HG03139 (cell line): Measurements from ENCODE around the gene DDO.
"Not testable (repeated sequence)": the region's sequence is repeated elsewhere in the genome, so short reads cannot be mapped to it uniquely, and the experiment has no call there.

Experiments
- ATAC-seq: cut with Tn5 transposase; IDR thresholded peaks from one replicate; pipeline ENCODE4 v1.9.1; 2021; ENCODE audit not compliant: unreplicated experiment

DDO gene

GRCh38 chr6:110415086-110415916 is at the start of gene DDO:
Gene DDO, minus strand, starts transcription at chr6:110415575. Its CDS starts 2,113 bp downstream, at chr6:110413462.
- no peak for ATAC-seq

- no peak for ATAC-seq
Observed at GRCh38 chr6:110462884-110463481, 47.6 kb upstream of the DDO start.

GRCh38 chr6:110461376-110461775 is 46.0 kb upstream of the DDO start:
- ATAC-seq, result no peak

- ATAC-seq, result no peak
Observed at GRCh38 chr6:110459137-110459536, 43.8 kb upstream of the DDO start.

DNA sequence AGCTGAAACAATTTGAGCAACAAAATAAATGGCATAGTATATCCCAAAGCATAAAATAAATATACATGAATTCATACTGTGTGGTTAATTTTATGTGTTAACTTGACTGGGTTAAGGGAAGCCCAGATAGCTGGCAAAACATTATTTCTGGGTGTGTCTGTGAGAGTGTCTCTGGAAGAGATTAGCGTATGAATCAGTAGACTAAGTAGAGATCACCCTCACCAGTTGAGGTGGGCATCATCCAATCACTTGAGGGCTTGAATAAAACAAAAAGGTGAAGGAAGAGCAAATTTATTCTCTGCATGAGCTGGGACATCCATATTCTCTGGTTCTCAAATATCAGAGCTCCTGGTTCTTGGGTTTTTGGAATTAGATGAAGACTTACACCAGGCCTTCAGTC is 43.1 kb upstream of the DDO start:
- ATAC-seq, result no peak

DNA sequence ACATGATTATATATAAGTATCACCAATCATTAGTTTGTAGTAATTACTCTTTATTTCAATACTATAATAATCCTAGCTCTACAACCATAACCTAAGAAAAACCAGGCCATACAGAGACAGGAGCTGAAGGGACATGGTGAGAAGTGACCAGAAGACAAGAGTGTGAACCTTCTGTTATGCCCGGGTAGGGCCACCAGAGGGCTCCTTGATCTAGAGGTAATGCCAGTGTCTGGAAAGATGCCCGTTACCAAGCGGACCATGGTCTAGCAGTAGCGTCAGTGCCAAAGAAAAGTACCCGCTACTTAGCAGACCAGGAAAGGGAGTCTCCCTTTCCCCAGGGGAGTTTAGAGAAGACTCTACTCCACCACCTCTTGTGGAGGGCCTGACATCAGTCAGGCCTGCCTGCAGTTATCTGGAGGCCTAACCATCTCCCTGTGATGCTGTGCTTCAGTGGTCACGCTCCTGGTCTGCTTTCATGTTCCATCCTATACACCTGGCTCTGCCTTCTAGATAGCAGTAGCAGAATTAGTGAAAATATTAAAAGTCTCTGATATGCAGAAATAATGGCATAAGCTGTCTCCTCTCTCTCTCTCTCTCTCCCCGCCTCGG is 42.3 kb upstream of the DDO start:
- ATAC-seq, result not testable (repeated sequence)

DNA sequence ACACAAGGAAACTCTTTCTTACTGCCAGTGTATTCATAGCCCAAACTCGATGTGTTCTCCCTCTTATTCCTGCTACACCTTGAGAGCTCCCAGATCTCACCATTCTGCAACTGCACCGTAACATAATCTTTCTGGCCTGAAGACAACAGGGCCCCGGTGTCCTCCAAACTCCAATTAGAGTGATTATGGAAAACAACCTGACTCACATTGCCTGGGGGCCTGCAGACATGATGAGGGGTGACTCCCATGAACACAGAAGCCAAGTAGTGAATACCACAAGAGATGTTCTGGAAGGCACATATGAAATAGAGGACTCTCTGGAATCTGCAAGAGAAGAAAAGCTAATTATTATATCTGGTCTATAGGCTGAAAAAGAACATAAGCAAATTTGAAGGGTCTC is 41.3 kb upstream of the DDO start:
- ATAC-seq, result no peak

DNA sequence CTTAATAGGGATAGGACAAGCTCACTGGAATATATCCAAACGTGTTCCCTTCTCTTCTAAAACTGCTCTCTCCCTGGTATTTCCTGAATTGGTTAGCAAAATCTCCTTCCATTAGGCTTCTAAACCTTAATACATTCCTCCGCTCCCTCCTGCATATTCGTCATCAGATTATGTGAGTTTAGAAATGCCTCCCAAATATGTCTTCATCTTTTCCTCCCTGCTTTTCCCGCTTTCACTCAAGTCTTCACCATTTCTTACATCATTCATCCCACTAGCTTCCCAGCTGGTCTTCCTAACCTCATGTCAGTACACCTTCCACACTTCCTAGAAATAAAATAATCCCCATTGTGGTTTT is 34.1 kb upstream of the DDO start:
- ATAC-seq, result no peak

- ATAC-seq, result no peak
Observed at GRCh38 chr6:110448846-110449540, 33.6 kb upstream of the DDO start.

- no peak for ATAC-seq
Observed at GRCh38 chr6:110447761-110448160, 32.4 kb upstream of the DDO start.

GRCh38 chr6:110446405-110446804 is 31.0 kb upstream of the DDO start:
- no peak for ATAC-seq

- no peak for ATAC-seq
Observed at GRCh38 chr6:110440026-110440425, 24.7 kb upstream of the DDO start.

- ATAC-seq, result no peak
Observed at GRCh38 chr6:110439356-110439755, 24.0 kb upstream of the DDO start.

DNA sequence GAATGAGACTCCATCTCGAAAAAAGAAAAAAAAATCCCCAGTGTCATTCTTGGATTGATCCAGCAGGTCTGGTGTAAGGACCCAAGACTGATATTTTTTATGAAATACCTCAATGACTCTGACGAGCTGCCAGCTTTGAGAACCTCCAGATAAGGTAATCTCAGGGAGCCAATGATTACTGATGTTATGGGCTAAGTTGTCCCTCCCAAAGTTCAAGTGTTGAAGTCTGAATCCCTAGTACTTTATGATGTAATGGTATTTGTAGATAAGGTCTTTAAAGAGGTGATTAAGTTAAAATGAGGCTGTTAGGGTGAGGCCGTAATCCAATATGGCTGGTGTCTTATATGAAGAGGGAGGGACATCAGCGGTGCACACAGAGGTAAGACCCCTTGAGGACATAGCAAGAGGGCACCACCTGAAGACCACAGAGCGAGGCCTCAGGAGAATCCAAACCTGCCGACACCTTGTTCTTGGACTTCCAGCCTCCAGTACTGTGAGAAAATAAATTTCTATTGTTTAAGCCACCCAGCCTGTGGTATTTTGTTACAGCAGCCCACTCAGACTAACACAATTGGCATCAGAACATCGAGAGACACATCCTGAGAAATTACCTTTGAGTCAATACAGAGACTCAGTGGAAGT is 19.7 kb upstream of the DDO start:
- no peak for ATAC-seq

DNA sequence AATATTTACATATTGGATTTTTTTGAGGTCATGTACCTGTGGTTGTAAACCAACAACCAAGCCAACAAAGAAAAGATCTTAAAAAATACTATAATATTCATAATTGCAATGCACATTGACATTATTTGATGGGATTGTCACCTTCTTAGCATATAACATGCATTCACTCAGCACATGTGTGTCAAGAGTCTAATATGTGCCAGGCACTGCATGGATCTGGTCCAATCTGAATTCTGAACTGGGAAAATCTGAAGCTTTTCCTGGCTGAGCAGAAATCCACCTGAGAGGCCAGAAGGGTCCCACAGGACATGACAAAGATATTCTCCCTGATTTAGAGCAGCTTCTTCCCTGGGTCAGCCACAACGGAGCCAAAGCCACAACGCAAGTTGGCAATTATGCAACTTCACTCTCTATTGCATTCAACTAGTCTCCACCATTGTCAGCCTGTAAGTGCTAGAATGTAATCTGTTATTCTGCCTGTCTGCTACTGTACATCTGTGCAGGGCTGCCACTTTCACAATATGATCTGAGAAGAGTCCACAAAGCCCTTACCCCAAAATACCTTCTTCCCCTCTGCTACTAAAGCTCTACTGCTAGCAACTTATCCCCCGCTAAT is 17.0 kb upstream of the DDO start:
- no peak for ATAC-seq

DNA sequence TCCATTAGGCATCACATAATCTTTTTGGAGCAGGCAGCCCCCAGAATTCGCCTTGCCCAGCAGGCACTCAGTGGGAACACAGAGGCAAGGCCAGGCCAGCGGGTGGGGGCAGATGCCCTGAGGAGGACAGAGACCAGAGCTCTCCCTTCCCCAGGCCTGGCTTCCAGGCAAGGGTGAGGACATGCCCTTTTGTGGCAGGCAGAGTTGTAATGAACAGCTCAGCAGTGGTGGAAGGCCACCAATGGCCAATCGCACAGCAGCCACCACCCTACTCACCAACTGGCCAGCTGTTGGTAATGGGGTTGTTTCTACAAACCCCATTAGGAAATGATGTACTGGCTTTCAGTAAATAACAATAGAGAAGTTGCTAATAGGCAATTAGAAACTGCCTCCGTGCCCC is 15.4 kb upstream of the DDO start:
- no peak for ATAC-seq

GRCh38 chr6:110430236-110430635 is 14.9 kb upstream of the DDO start:
- ATAC-seq, result no peak

GRCh38 chr6:110428153-110428552 is 12.8 kb upstream of the DDO start:
- no peak for ATAC-seq

GRCh38 chr6:110425816-110426215 is 10.4 kb upstream of the DDO start:
- ATAC-seq, result no peak

GRCh38 chr6:110422444-110422822 is 7.1 kb upstream of the DDO start:
- no peak for ATAC-seq
